HG03139 (cell line): ENCODE results near the gene CPLX4.

ENCODE experiments used
- ATAC-seq: cut with Tn5 transposase; IDR thresholded peaks from one replicate; pipeline ENCODE4 v1.9.1; 2021; ENCODE audit not compliant: unreplicated experiment

Gene CPLX4

DNA sequence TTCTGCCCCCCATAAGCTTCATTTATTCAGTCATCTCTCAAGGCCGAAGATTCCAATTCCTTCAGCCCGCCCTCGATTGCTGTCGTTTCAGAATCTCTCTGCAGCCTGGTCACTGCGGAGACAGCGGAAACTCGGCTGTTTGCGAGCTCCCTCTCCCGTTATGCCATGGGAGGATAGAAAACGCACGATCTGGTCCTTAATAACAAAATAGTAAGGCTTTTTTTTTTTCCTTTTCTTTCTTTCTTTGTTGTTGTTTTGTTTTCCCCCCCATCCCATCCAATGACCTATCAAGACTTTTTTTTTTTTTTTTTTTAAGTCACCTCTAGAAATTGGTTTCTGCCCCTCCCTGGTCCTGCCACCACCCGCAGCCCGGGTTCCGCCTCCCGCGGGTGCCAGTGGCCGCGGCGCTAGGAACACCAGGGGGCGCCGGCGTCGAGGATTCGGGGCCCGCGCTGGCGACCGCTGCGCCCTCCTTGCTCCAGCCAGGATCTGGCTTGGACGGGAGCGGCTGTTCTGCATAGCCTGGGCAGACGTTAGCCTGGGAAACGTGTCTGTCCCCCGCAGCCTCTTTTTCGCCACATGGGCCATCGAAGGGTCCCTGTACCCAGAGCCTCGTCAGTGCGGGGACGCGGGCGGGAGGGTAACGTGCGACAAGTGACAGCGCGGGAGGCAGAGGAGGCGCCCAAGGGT, 10.1 kb downstream of the CPLX4 start:
- ATAC-seq, result peak; percentile 92

DNA sequence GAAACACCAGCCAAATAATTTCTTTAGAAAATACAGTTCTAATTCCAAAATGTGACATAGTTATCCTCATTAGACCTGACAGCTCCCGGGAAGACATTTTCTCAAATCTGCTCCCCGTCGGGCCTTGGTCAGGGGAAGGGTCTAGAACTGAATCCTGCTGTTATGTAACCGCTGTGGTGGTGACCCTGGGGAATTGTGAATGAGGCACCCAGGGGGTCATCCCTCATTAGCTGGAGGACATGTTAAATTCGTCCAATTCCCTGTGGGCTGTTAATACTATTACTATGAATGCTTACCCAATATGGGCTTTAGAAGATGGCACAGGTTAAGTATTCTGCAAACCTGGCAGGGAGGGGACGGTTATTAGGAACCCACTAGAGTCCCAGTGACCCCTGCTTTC, 11.8 kb downstream of the CPLX4 start:
- no peak for ATAC-seq

DNA sequence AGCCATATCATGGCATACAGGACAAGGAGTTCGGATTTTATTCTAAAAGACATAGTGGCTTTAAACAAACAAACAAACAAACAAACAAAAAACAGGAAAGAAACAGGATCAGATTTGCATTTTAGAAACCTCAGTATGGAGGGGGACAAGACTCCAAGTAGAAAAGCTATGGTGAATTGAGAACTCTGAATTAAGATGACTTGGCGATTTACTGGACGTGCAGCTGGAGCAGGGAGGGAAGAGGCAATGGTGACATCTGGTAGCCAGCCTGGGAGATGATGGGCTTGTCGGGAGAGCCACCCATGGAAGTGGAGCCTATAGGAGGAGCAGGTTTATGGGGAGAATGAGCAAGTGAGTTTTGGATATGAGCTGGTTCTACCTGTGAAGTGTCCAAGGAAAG, 13.2 kb downstream of the CPLX4 start:
- ATAC-seq, result no peak

DNA sequence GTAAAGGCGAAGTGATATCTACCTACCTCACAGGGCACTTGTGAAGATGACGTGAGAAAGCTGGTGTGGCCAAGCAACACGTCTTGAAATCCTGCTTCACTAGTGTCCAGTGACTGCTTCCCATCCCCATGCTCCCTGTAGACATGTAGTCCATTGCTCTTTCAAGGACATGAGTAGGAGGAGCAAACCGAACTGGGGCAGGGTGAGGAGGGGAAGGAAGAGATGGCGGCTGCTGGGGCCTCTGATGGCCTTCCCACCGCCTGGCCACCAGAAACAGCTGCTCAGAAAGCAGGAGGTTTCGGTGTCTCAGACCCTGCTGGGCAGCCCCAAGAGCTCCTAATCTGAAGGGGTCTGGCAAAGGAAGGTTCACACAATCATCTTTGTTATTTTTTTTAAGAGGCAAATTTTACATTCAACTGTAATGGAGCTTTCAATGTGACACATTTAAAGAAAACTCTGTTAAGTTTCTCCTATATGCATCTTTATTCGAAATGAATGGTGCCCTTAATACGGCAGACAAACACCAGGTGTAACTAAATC, 14.7 kb downstream of the CPLX4 start:
- no peak for ATAC-seq

DNA sequence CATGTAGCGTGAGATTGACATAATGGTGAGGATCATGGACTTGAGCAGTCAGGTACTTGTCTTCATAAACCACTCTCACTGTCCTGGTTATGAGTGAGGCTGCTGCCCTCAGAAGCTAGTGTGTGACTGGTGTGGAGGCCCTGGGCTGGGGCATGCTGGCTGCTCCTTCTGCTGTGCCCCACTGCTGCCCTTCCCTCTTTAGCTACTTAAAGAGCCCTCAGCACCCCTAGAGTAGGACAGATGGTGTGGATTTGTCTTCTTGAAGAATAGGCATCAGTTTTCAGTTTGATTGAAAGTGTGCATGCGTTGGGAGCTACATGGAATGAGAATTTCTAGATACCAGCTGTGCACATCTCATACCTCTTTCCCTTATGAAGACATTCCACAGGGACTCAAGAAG, 15.4 kb downstream of the CPLX4 start:
- no peak for ATAC-seq

DNA sequence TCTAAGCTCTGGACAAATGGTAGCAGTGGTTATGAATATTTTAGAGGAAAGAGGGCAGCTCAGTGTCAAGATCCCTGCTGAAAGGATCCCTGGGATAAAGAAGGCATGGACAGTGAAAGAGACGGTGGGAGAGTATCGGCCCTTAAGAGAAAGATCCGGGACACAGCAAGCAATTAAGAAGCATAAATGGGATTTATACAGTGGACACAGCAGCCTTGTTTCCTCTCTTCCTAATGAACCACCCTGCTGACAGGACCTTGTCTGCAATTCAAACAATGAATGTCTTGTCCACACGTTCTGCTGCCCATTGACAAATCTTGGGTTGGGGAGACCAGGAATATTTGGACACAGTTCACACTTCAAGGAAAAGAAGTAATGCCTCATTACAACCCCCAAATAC, 16.5 kb downstream of the CPLX4 start:
- no peak for ATAC-seq

DNA sequence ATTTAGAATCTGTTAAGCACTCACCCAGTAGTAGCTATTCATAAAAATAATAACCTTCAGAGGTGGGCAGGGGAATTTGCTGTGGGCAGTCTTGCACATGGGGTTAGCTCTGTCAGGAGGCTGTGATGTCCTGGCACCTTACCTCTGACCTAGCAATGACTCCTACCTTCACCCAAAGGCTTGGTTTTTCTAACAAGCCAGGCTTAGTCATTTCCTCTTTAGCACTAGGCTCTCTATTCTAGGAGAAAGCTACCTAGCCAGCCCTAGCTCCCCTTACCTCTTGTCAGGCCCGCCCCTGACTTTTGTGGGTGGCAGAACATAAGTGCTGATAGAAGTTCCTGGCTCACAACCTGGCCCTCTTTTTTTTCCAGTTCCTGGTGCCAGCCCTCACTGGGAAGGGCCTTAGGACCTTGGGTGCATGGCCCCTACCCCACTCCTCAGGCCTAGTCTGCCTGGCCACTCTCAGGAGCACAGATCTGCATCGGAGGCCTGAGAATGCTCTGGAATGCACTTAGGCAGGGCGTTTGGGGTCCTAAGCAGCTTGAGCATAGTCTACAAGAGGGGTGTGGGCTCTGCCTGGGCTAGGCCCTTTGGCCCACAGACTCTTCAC, 17.7 kb downstream of the CPLX4 start:
- no peak for ATAC-seq

DNA sequence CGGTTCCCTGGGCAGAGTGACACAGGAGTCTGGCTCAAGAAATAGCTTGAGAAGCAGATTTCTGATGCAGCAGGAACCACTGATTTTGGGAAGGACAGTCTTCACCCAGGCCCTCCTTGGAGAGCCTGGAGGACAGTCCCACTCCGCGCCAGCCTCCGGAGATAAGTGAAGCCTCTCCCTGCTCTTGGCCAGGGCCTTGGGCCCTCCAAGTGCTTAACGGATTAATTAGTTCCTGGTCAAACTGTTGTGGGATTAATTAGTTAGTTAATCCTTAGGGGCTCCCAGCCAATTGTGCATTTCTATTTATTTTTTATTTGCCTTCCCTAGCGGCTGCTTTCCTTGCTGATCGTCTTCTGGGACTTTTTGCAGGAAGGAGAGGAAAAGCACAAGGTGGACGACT, 19.6 kb downstream of the CPLX4 start:
- ATAC-seq, result no peak

DNA sequence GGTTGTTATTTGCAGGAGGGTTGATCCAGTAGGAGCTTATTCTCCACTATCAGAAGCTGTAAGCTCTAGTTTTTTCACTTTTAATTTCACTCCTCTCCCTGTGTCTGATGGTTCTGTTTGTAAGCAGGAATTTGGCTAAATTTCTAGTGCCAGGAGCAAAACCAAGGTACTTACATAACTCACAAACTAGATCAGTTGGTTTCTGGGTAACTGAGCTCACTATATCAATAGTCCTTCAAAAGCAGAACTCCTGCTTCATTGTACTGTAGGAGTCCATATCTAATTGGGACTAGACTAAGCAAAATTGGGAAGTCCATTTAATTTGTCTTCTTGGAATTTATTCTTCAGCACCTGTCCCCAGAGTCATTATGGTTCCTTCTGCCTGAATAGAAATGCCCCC, 25.1 kb downstream of the CPLX4 start:
- ATAC-seq, result no peak

DNA sequence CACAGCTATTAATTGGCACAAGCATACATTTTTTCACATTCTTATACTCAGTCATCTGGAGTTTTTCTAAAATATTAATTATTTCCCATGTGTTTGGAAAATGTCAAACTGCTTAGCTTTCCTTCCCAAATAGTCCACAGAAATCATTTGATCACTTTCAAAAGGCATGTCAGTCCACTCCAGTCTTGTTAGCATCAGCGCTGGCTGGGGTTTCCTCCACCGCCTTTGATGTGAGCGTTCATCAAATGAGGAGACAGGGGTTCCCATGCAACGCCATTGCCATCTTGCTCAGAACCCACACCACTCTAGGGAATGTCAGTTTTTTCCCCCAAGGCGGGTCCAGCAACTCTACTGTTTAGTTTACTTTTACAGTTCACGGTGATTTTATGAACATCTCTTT, 32.1 kb downstream of the CPLX4 start:
- no peak for ATAC-seq

DNA sequence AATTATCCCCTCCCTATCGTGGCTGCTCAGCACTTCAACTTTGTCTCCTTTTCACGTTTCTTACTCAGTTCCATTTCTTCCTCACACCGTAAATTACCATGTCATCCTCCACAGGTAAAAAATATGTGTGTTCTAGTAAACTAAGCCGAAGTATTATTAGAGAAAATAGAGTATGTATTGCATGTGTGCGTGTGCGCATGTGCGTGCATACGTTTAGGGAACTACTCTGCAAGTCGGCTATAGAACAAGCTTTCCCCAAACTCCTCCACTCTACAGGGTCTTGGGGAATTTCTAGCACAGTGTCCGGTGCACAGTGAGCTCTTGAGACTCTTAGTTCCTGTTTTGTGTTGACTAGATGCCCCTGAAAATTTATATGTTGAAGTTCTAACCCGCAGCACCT, 36.1 kb downstream of the CPLX4 start:
- no peak for ATAC-seq

DNA sequence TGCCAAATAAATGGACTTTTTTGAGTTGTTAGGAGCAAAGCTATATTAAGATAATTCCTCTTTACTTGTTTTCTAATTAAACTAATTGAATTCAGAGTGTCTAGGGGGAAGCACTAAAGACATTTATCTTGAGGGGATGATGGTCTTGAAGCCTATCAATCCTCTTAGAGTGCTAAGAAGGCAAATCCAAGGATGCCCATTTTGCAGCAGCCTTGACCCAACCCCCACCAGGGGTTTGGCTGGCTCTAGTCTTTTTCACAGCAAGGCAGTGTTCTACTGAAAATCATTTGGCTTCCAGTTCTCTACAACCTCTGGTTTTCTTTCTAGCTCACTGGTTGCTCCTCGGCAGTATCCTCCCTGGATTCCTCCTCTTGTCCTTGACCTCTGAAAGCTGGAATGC, 38.7 kb downstream of the CPLX4 start:
- ATAC-seq, result no peak

DNA sequence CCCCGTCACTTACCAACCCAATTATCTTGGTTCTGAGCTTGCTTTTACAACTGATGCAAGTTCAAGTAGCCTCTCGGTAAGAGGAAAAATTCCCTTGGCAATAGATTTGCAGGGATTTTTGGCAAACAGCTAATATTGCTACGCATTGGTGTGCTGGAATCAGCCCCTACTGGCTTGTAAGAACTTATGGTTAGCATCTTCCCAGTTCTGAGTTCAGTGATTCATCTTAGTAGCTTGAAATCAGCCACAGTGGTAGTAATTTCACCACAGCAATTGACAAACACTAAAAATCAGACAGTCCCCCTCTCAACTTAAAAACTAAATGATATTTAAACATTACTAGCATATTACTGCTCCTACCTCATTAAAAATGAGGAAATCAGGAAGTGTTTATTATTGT, 39.3 kb downstream of the CPLX4 start:
- no peak for ATAC-seq

DNA sequence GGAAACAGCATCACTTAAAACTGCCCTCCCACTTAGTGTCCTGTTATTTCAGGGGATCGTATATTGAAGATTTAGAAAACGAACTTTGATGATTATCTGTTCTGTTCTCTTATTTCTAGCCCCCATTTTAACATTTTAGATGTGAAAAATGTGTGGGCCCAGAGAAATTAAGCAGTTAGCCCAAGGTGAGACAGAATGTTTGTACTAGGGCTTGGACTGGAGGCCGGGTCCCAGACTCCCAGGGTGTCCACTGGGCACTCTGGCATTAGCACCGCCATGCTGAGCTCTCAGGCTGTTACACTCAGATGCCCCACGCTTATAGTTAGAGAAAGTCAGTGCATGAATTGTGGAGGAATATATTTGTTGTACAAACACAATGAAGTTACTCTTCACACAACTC, 39.7 kb downstream of the CPLX4 start:
- no peak for ATAC-seq

DNA sequence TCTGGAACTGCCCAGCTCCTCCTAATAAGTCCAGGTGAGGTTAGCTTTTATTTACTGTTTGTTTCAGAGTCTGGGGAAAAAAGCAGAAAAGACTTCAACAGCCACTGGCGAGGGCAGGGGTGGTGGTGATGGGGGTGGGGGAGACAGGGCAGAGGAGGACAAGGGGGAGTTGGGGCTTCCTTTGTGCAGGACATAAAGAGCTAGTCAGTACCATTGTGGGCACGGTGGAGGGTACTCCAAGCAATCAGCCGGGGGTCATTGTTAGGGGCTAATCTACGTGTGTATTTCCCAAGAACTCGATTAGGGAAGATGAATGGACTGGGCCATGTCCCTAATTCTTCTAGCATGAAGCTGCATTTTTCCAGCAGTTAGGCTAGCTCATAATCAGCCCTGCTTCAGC, 42.4 kb downstream of the CPLX4 start:
- ATAC-seq, result no peak

DNA sequence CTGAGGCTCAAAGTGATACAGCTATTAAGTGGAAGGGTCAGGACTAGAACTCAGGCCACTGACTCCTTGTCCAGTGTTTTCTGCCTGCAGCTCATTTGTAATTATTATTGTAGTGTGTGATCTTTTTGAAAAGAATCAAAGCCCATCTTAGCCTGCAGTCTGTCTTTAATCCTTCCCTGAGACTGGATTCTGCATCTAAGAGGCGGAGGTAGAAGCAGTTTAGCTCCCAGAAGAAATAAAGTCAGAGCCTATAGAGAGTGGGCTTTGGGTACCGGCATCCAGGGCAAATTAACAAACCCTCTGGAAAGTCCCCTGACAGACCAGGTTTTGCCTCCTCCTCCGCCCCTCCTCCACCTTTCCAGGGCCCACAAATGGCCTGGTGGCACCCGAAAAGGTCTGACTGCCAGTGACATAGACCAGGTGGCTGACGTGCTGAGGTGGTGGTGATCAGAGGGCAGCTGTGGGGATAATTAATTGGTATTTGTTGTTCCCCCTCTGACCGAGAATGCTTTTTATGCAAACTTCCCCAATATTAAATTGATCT, 43.0 kb downstream of the CPLX4 start:
- ATAC-seq, result no peak

DNA sequence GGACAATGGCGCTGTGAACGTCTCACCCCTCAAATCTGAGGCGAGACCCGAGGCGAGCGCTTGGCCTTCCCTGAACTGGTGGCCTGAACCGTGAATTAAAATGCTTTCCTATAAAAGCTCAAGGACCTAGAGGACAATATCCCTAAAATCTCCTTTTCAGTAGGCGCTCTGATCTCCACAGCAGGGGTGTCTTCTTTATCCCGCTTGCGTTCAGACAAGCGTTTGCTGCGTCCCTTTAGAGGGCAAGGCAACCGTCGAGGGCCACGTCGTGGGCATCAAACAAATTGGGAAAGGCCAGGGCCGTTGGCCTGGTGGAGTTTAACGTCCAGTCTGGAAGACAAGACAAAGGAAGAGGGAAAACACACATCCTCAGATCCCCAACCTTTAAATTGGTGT, 43.9 kb downstream of the CPLX4 start:
- ATAC-seq, result no peak

DNA sequence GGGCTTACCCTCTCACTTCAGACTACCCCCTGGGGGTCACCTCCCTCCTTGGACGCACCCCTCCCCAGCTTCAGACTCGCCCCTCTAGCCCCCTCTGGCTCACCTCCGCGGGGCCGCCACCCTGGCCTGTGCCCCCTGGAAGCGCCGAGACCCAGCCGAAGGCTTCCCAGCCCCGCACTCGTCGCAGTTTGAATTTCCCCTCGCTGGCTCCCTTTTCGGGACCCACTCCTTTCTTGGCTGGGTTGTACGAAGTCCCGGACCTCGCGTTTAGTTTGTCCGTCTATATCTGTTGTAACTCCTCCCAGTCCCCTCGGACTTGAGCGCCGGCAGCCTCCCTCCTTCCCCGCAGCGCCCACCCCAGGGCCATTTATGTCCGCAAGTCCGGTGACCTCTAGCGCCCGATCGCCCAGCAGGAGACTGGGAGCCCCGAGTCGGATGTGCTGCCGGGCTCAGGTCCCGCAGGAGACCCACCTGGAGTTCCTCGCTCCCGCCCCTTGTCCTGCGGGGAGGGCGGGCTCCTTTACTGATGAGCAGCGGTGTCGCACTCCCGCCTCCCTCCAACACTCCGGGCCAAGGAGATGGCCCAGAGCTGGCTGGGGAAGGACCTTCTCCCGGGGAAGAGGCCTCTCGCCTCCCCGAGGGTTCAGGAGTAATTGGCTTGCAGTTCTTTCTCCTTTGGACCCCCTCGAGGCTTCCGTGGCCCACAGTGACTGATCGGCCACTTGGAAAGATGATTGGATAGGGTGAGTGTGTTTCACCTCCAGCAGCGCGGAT, 44.5 kb downstream of the CPLX4 start:
- ATAC-seq, result no peak

DNA sequence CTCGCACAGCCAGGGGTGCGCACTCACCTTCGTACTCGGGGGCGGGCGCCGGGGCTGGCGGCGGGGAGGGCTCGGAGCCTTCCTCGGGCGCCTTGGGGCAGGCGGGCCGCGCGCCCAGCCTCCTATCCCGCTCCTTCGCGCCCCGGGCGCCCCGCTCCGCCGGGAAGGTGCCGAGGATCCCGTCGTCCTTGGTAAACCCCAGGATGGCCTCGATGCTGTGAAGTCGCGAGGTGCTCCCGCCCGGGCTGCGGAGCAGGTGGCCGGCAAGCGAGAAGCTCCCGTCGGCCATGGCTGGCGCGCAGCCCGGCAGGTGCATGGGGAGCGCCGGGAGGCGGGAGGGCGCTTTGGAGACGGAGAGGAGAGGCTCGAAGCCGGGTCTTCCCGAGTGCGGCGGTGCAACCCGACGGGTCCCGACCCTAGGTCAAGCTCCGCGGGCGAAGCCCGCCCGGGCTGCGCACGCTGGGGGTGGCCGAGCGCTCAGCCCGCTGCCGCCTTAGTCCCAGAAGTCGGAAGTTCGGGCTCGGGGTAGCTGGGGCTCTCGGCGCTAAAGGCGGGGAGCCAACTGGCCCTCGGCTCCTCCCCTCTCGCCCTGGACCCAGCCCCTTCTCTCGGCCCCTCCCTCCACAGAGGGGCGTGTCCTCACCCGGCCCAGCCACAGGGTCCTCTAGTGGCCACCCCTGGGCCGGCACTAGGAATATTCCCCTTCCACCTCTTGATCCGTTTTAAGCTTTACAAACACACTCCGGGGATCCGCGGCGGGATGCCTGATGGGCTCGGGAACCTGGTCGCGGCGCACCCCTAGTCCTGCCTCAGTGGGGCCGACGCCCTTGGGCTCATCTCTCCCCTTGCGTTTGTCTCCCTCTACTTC, 45.3 kb downstream of the CPLX4 start, which contains the start of gene RAX:
Gene RAX, minus strand, starts transcription at position 564 of the 868 bp plus-strand sequence. Its CDS starts 248 bp downstream, at position 316.
- peak; percentile 50 for ATAC-seq

DNA sequence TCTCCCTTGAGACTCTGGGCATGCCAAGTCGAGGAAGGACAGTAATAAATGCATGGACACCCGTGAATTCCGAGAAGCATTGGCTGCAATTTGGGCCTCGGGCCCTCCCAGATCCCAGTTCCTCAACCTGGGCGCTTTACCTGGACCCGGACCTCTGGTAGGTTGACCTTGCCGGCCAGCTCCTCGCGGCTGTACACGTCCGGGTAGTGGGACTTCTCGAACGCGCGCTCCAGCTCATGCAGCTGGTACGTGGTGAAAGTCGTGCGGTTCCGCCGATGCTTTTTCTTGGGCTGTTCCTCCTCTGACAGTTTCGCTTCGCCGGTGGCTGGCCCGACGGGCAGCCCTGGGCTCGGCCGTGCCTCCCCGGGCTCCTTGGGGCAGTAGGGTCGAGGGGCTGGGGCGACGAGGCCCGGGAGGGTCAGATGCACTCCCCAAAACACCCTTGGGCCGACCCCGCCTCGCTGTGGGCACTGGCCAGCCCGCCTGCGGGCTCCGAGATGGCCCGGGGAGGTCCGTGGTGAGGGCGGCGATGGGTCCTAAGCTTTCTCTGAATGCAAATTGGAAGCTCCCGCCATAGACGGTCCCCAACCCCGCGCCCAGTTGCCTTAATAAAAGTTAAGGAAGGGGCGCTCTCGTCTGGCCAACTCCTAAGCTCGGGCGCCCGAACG, 46.1 kb downstream of the CPLX4 start:
- ATAC-seq, result no peak
